ENCODE data around the gene GJB1. TPM values are rescaled to one million over a fixed set of nuclear protein-coding genes. Genes with fewer than 3 reads are reported as not detected.

Gene GJB1
- total and polyA plus RNA-seq, 2 experiments from 2014 or later, result 0.14 TPM; not detected in 1

GRCh38 chrX:71250841-71251240, 27.8 kb downstream of the GJB1 start (continued):
- TF ChIP-seq, protein P1, sequence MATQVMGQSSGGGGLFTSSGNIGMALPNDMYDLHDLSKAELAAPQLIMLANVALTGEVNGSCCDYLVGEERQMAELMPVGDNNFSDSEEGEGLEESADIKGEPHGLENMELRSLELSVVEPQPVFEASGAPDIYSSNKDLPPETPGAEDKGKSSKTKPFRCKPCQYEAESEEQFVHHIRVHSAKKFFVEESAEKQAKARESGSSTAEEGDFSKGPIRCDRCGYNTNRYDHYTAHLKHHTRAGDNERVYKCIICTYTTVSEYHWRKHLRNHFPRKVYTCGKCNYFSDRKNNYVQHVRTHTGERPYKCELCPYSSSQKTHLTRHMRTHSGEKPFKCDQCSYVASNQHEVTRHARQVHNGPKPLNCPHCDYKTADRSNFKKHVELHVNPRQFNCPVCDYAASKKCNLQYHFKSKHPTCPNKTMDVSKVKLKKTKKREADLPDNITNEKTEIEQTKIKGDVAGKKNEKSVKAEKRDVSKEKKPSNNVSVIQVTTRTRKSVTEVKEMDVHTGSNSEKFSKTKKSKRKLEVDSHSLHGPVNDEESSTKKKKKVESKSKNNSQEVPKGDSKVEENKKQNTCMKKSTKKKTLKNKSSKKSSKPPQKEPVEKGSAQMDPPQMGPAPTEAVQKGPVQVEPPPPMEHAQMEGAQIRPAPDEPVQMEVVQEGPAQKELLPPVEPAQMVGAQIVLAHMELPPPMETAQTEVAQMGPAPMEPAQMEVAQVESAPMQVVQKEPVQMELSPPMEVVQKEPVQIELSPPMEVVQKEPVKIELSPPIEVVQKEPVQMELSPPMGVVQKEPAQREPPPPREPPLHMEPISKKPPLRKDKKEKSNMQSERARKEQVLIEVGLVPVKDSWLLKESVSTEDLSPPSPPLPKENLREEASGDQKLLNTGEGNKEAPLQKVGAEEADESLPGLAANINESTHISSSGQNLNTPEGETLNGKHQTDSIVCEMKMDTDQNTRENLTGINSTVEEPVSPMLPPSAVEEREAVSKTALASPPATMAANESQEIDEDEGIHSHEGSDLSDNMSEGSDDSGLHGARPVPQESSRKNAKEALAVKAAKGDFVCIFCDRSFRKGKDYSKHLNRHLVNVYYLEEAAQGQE (IDR thresholded peaks at IDR 0.05; ENCODE audit: unreplicated experiment), result no peak
- TF ChIP-seq JUNB (IDR thresholded peaks at IDR 0.05; ENCODE audit: unreplicated experiment), result no peak
- TF ChIP-seq ZNF114 (CRISPR knock-in tag; IDR thresholded peaks at IDR 0.05), result no peak
- no peak for TF ChIP-seq ZNF331 (CRISPR knock-in tag; IDR thresholded peaks at IDR 0.05; ENCODE audit: low read depth)
- TF ChIP-seq, protein P2, sequence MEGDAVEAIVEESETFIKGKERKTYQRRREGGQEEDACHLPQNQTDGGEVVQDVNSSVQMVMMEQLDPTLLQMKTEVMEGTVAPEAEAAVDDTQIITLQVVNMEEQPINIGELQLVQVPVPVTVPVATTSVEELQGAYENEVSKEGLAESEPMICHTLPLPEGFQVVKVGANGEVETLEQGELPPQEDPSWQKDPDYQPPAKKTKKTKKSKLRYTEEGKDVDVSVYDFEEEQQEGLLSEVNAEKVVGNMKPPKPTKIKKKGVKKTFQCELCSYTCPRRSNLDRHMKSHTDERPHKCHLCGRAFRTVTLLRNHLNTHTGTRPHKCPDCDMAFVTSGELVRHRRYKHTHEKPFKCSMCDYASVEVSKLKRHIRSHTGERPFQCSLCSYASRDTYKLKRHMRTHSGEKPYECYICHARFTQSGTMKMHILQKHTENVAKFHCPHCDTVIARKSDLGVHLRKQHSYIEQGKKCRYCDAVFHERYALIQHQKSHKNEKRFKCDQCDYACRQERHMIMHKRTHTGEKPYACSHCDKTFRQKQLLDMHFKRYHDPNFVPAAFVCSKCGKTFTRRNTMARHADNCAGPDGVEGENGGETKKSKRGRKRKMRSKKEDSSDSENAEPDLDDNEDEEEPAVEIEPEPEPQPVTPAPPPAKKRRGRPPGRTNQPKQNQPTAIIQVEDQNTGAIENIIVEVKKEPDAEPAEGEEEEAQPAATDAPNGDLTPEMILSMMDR (conservative IDR thresholded peaks at IDR 0.05; ENCODE audit: low read depth in 2 of 2), result no peak
- TF ChIP-seq EZH2 (IDR thresholded peaks at IDR 0.05; ENCODE audit: low read depth, unreplicated experiment), result no peak
- no peak for TF ChIP-seq POLR2AphosphoS5 (IDR thresholded peaks at IDR 0.05; ENCODE audit: low read depth)
- no peak for TF ChIP-seq CREB1 (CRISPR knock-in tag; IDR thresholded peaks at IDR 0.05; ENCODE audit: low read depth)
- TF ChIP-seq ETS1 (IDR thresholded peaks at IDR 0.05), result no peak
- TF ChIP-seq STAT1 (IDR thresholded peaks at IDR 0.05; ENCODE audit: unreplicated experiment), result no peak

GRCh38 chrX:71251466-71251973, 28.5 kb downstream of the GJB1 start:
- no peaks in the 10 kb centered on the region for H3F3A ChIP-seq (replicated peaks; ENCODE audit: low read depth)
- DNase-seq (ENCODE audit: low spot score) (peak; percentile 1), ATAC-seq (no peak)
- H3K9me2 ChIP-seq (ENCODE audit: insufficient read depth), result no peaks in the 10 kb centered on the region
- Mint-ChIP-seq H3K4me3 (peak overlapping the region; percentile 92), H3K27me3 (ENCODE audit: insufficient read depth, low read depth, poor library complexity) (peaks cover 10% of the 10 kb centered on the region), H3K36me3 (ENCODE audit: low read depth) (peaks cover 47% of the 10 kb centered on the region), H3K27ac (no peak overlapping the region; the same call in 1 of the 2 replicates), H3K9me3 (no peaks in the 10 kb centered on the region), H3K4me1 (peaks cover 19% of the 10 kb centered on the region)
- H2AFZ ChIP-seq, result no peak overlapping the region
- peaks cover 10% of the 10 kb centered on the region for H3K4me1 ChIP-seq (ENCODE audit: insufficient read depth)
- no peak overlapping the region for H3K27ac ChIP-seq (ENCODE audit: low read depth)
- no peaks in the 10 kb centered on the region; the same call in 1 of the 2 replicates for H3K36me3 ChIP-seq (ENCODE audit: insufficient read depth)
- H3K27me3 ChIP-seq (ENCODE audit: insufficient read depth), result no peaks in the 10 kb centered on the region
- H3K4me2 ChIP-seq, result peak overlapping the region; percentile 79
- H4K20me1 ChIP-seq (replicated peaks; ENCODE audit: insufficient read depth), result no peaks in the 10 kb centered on the region; the same call in 1 of the 2 replicates
- peak overlapping the region; percentile 89 for H3K4me3 ChIP-seq
- peaks cover 16% of the 10 kb centered on the region for H3K79me2 ChIP-seq (replicated peaks; ENCODE audit: insufficient read depth)
- TF ChIP-seq, protein P2 (conservative IDR thresholded peaks at IDR 0.05; ENCODE audit: low read depth in 2 of 2), result no peak
- TF ChIP-seq JUNB (IDR thresholded peaks at IDR 0.05; ENCODE audit: unreplicated experiment) (no peak), EZH2phosphoT487 (IDR thresholded peaks at IDR 0.05; ENCODE audit: unreplicated experiment) (no peak), ZNF114 (CRISPR knock-in tag; IDR thresholded peaks at IDR 0.05) (no peak)
